KOPT-K1 (cell line): ENCODE measurements around the gene RSPH3.

ENCODE experiments used
- H3K27ac ChIP-seq: fragments of 200-600 bp; sonication (generic); 2 replicates; pipeline ENCODE4 v1.5.1; 2016; ENCODE audit warnings: antibody characterized with exemption, mild to moderate bottlenecking, low read depth, low read length; ENCODE audit not compliant: poor library complexity, severe bottlenecking
- H3K36me3 ChIP-seq: fragments of 200-600 bp; sonication (generic); 2 replicates; pipeline ENCODE4 v1.5.1; 2017; ENCODE audit warnings: antibody characterized with exemption, mild to moderate bottlenecking, low read length, moderate library complexity; ENCODE audit not compliant: insufficient read depth
- H3K9me3 ChIP-seq: fragments of 200-600 bp; sonication (generic); 2 replicates; pipeline ENCODE4 v1.5.1; 2017; ENCODE audit warnings: antibody characterized with exemption, low read length, mild to moderate bottlenecking; ENCODE audit not compliant: insufficient read depth, poor library complexity, severe bottlenecking

Gene RSPH3

DNA sequence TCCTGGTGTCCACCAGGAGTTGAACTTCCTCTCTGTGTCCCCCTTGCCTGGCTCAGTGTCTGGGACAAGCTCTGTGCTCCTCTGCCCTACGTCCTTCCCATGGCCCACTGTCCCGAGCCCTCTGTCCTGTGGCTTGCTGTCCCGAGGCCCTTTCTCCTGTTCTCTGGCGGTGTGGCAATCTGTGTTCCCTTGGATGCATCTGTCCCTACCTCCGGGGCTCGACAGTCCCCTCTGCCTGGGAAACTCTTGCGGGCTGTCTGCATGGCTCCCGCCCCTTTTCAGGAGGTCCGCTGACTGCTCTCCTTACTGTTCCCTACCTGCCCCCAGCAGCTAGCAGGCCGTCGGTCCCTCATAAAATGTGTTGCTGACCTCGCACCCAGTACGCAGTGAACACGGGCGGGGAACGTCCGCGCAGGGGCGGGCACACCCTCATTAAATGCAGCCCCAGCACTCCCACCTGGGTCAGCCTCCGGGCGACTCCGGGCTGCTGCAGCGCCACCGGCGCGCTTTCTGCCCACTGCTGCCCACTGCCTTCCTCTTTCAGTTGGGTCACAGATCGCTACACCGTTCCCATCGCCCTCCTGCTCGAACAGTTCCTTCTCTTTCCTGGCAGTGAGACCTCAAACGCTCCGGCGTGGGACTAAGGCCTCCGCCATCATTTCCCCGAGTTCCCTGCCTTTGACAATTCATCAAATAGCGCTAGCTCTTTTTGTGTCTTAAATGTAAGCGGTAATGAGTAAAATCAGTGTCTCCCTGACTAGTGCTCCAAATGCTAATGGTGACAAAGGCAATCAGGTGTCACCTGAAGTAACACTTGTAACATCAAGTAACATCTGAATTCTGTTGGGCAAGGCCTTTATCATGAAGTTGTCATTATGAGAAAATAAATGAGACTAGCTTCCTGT lies 60.5 kb downstream of the RSPH3 start:
- H3K9me3 ChIP-seq, result peaks cover 6% of the 10 kb centered on the region
- no peaks in the 10 kb centered on the region for H3K36me3 ChIP-seq
- H3K27ac ChIP-seq, result no peak overlapping the region

- peaks cover 6% of the 10 kb centered on the region for H3K9me3 ChIP-seq
- no peak overlapping the region for H3K27ac ChIP-seq
- no peaks in the 10 kb centered on the region for H3K36me3 ChIP-seq
These were observed 61.2 kb downstream of the RSPH3 start for GRCh38 chr6:158938811-158939254.

DNA sequence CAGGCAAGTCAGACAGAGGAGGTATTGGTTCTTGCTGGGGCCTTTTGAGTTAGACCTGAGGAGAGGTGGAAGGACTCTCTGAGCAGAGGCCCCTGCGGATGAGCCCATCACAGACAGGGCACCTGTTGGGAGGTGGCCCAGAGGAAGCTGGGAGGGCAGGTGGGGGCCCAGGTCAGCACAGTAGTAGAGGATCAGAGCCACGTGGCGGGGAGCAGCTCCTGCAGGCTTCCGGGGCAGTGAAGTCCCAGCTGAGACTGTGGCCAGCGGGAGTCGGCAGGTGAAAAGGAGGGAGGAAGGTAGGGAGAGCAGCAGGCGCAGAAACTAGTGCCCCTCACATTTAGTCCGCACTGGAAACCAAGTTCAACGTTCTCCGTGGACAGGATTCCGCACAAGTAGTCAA lies 61.8 kb downstream of the RSPH3 start:
- peaks cover 6% of the 10 kb centered on the region for H3K9me3 ChIP-seq
- no peak overlapping the region for H3K27ac ChIP-seq
- no peaks in the 10 kb centered on the region for H3K36me3 ChIP-seq

GRCh38 chr6:158934157-158934556 lies 65.8 kb downstream of the RSPH3 start:
- Histone ChIP-seq H3K9me3 (no peaks in the 10 kb centered on the region), H3K27ac (no peak overlapping the region)

GRCh38 chr6:158933079-158933595 lies 66.9 kb downstream of the RSPH3 start:
- Histone ChIP-seq H3K9me3 (no peaks in the 10 kb centered on the region), H3K36me3 (no peaks in the 10 kb centered on the region), H3K27ac (no peak overlapping the region)

More at GRCh38 chr6:158934157-158934556, 65.8 kb downstream of the RSPH3 start:
- H3K36me3 ChIP-seq, result no peaks in the 10 kb centered on the region

- Histone ChIP-seq H3K36me3 (no peaks in the 10 kb centered on the region), H3K27ac (no peak overlapping the region), H3K9me3 (no peaks in the 10 kb centered on the region)
These were observed 71.9 kb downstream of the RSPH3 start for GRCh38 chr6:158928068-158928467.

DNA sequence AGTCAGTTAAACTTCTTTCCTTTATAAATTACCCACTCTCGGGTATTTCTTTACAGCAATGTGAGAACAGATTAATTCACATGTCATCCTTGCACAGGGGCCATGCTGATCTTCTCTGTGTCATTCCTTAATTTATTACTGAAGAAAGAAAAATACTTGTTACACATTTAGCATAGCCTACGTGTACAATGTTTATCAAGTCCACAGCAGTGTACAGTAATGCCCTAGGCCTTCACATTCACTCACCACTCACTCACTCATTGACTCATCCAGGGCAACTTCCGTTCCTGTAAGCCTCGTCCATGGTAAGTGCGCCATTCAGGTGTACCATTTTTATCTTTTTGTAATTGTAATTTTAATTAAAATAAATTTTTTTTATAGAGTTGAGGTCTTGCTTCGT lies 73.6 kb downstream of the RSPH3 start:
- no peaks in the 10 kb centered on the region for H3K36me3 ChIP-seq
- no peaks in the 10 kb centered on the region for H3K9me3 ChIP-seq
- no peak overlapping the region for H3K27ac ChIP-seq

DNA sequence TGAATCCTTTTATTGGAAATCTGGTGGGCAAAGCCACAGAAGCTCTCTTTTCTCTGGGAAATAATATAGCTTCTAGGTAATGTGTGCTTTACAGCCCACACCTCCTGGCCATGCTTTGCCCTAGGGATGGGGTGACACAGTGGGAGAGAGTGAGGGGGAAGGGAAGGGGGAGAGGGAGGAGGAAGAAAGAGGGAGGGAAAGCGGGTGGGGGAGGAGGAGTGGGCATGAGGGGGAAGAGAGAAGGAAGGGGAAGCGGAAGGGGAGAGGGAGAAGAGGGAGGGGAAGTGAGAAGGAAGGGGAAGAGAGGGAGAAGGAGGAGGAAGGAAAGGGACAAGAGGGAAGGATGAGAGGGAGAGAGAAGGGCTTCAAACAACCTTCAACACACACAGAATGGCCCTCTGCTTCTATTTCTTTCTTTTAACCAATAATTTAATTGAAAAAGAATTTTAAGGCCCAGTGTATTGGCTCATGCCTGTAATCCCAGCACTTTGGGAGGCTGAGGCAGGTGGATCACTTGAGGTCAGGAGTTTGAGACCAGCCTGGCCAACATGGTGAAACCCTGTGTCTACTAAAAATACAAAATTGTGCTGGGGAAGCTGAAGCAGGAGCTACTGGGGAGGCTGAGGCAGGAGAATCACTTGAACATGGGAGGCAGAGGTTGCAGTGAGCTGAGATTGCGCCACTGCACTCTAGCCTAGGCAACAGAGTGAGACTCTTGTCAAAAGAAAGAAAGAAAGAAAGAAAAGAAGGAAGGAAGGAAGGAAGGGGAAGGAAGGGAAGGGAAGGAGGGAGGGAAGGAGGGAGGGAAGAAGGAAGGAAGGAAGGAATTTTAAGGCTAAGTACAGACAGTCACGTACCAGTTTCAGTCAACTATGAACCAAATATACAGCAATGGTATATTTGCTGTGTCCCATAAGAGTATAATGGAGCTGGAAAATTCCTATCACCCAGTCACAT lies 75.2 kb downstream of the RSPH3 start:
- no peaks in the 10 kb centered on the region for H3K36me3 ChIP-seq
- H3K9me3 ChIP-seq, result no peaks in the 10 kb centered on the region
- H3K27ac ChIP-seq, result no peak overlapping the region

DNA sequence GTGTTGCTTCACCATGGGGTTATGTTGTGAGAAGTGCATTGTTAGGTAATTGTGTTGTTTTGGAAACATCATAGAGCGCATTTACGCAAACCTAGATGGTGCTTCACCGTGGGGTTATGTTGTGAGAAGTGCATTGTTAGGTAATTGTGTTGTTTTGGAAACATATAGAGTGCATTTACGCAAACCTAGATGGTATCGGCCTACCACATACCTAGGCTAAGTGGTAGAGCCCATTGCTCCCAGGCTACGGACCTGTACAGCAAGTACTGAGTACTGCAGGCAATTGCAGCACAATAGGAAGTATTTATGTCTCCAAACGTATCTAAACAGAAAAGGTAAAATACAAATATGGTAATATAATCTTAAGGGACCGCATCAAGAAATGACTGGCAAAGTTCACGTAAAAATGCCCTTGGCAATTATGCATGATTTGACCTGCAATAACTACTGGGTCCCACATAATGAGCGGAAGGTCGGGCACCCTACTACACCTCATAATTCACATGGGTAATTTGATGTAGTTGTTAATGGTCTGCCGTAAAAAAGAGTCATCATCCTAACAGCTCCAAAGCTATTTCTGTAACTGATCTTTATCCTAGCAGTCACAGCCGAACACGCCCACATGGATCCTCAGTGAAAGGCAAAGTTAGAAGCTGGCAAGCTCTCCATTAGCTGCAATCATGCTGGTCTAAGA lies 76.0 kb downstream of the RSPH3 start:
- H3K9me3 ChIP-seq, result no peaks in the 10 kb centered on the region
- H3K27ac ChIP-seq, result no peak overlapping the region
- H3K36me3 ChIP-seq, result no peaks in the 10 kb centered on the region
